Heart left ventricle (tissue), 13 donors: ENCODE measurements around the gene PLK3.

Experiments
- CTCF ChIP-seq, 12 donors: fragments of 200-600 bp; sonication (generic) in 4 of 12; IDR thresholded peaks; one replicate each; pipeline versions ENCODE4 v1.5.0 to v1.8.0; 2018 to 2022; ENCODE audit warnings: antibody characterized with exemption in 12 of 12, mild to moderate bottlenecking in 5 of 12
- POLR2A ChIP-seq, 2 donors: fragments of 450-650 bp; IDR thresholded peaks; one replicate each; pipeline ENCODE4 v1.6.1; 2017; ENCODE audit warnings: antibody characterized with exemption in 2 of 2, mild to moderate bottlenecking in 2 of 2, moderate library complexity in 2 of 2
- donor health status: ischemic (EF 13 %, LVEDD 7.1; RV severe dilation, severe dysfunction).
- donor health status: DM: no; HTN: yes; CAD: no.
- donor health status: DM: no; HTN: no; CAD: no.
- donor health status: ischemic (EF 25% LVEDD 6.9; RV normal size, moderate dysfunction).
- donor health status: ischemic (EF 25% LVEDD 5.7; RV mildly dilated, moderate dysfunction).
- donor health status: ischemic (EF 35%, LVEDD 5.7; RV mildly dilated, moderate dysfunction).
- donor health status: nonischemic (EF 11% LVEDD 7.7; RV severe dilation, severe dysfunction).
- donor health status: DM: yes; HTN: yes; CAD: no.
- donor health status: PGD.
- donor health status: ischemic (EF 29% LVEDD 5.4; RV normal size, mild dysfunction).
- donor health status: nonischemic (EF 23%, LVEDD 6.1; RV moderate dilation, normal function).

GRCh38 chr1:44822131-44822701, 22.0 kb downstream of the PLK3 start:
- TF ChIP-seq CTCF (IDR thresholded peaks at IDR 0.05) (no peak), POLR2A (IDR thresholded peaks at IDR 0.05) (no peak)
